Suprapubic skin (tissue), 4 donors: ENCODE data around the gene TMPRSS11A. TPM values are rescaled to one million over a fixed set of nuclear protein-coding genes. Genes with fewer than 3 reads are reported as not detected.

Source experiments
- DNase-seq, 2 donors: peaks; one replicate each; pipeline ENCODE4 v3.0.0-alpha.2; 2019; ENCODE audit warnings: low spot score in 2 of 2
- H3K27ac ChIP-seq: fragments of 200-600 bp; sonication (generic); one replicate; pipeline ENCODE4 v1.5.1; 2019
- H3K27me3 ChIP-seq: fragments of 200-600 bp; sonication (generic); one replicate; pipeline ENCODE4 v1.5.1; 2019
- H3K36me3 ChIP-seq: fragments of 200-600 bp; sonication (generic); one replicate; pipeline ENCODE4 v1.5.1; 2019
- H3K4me1 ChIP-seq: fragments of 200-600 bp; sonication (generic); one replicate; pipeline ENCODE4 v1.5.1; 2019
- H3K4me3 ChIP-seq: fragments of 200-600 bp; sonication (generic); one replicate; pipeline ENCODE4 v1.5.1; 2019; ENCODE audit warnings: mild to moderate bottlenecking
- H3K9me3 ChIP-seq: fragments of 200-600 bp; sonication (generic); one replicate; pipeline ENCODE4 v1.5.1; 2019
- EP300 ChIP-seq: sonication (generic); formaldehyde crosslinking; IDR thresholded peaks from one replicate; pipeline ENCODE4 v1.6.1; 2017; ENCODE audit warnings: antibody characterized with exemption
- POLR2A ChIP-seq, 2 donors: fragments of 450-650 bp; IDR thresholded peaks; one replicate each; pipeline ENCODE4 v1.6.1; 2017; ENCODE audit warnings: antibody characterized with exemption in 2 of 2, mild to moderate bottlenecking in 2 of 2, moderate library complexity in 2 of 2
- POLR2AphosphoS5 ChIP-seq, 3 donors: sonication (generic); formaldehyde crosslinking; IDR thresholded peaks; one replicate each; pipeline ENCODE4 v1.6.1; 2017; ENCODE audit warnings: antibody characterized with exemption in 3 of 3
- WGBS: methylation state at CpG from one replicate; pipeline ENCODE4 v1.1.5; 2018; 5-methylcytosine and 5-hydroxymethylcytosine counted together
- total RNA-seq, 4 donors: library from RNA; depleted of rRNA; stranded (reverse); fragments of >200 nt; gene quantifications; one replicate each; pipeline ENCODE4 v1.1.0, GENCODE V29; 2016
- TF ChIP-seq, protein P1 (sequence below), 2 donors: fragments of 200-600 bp in 1 of 2; fragments of 450-650 bp in 1 of 2; sonication (generic) in 1 of 2; IDR thresholded peaks; one replicate each; pipeline ENCODE4 v1.5.1; 2016 to 2019; ENCODE audit warnings: antibody characterized with exemption in 2 of 2, mild to moderate bottlenecking in 1 of 2, moderate library complexity in 1 of 2

TMPRSS11A gene
- total RNA-seq, 4 donors from 2014 or later, result not detected

DNA sequence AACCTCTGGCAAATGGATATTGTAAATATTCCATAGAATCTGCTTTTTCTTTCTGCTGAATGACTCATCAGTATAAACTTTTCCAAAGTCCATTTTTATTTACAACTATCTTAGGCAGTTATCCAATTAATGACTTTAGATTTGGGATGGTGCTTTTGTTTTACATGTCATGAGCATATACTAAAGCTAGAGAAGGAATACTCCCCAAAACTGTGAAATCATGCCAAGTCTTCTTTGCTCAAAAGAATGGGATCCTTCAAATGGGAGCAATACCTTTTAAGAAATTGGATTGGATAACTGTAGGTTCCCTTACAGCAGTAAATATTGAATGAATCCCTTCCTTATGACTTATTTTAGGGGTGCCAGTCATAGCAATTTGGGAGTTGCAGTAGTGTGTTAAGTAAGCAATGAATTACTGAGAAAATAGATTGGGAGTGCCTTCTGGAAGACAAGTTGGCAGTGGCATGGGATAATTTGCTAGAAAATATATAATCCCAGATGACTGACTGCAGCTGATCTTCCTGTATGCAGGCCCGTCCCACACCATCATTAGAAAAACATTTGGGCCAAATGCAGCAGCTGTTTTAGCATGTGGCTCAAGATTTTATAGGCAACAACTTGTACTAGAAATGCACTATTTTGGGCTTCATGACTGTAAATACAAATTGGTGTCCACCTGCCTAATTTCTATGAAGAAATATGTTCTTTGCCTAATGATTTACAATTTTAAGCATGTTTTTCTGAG lies 82.3 kb downstream of the TMPRSS11A start:
- Histone ChIP-seq H3K27me3 (no peaks in the 10 kb centered on the region), H3K4me1 (peaks cover 6% of the 10 kb centered on the region), H3K36me3 (no peaks in the 10 kb centered on the region), H3K9me3 (no peaks in the 10 kb centered on the region), H3K4me3 (no peak overlapping the region), H3K27ac (no peak overlapping the region)
- DNase-seq, result no peak
- WGBS, result 19% methylated on average over 1 of the region's 1 CpG
- TF ChIP-seq EP300, result no peak
- TF ChIP-seq, protein P1, sequence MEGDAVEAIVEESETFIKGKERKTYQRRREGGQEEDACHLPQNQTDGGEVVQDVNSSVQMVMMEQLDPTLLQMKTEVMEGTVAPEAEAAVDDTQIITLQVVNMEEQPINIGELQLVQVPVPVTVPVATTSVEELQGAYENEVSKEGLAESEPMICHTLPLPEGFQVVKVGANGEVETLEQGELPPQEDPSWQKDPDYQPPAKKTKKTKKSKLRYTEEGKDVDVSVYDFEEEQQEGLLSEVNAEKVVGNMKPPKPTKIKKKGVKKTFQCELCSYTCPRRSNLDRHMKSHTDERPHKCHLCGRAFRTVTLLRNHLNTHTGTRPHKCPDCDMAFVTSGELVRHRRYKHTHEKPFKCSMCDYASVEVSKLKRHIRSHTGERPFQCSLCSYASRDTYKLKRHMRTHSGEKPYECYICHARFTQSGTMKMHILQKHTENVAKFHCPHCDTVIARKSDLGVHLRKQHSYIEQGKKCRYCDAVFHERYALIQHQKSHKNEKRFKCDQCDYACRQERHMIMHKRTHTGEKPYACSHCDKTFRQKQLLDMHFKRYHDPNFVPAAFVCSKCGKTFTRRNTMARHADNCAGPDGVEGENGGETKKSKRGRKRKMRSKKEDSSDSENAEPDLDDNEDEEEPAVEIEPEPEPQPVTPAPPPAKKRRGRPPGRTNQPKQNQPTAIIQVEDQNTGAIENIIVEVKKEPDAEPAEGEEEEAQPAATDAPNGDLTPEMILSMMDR (IDR thresholded peaks at IDR 0.05), result no peak
- TF ChIP-seq POLR2AphosphoS5 (IDR thresholded peaks at IDR 0.05), result no peak
- no peak for TF ChIP-seq POLR2A (IDR thresholded peaks at IDR 0.05)

DNA sequence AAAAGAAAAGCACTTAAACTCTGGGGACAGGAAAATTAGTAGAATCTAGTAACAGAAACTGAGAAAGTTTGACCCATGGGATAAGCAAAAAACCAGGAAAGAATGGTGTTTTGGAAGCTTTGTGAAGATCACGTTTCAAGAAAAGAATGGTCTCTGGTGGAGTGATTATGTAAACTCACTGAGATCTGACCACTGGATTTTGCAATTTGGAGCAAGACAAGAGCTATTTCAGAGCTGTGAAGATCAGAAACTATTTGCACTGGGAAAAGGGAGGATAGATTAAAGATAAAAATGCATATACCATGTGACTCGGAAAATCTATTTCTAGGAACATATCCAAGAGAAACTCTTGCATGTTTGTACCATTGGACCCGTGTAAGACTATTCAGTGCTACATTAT lies 83.8 kb downstream of the TMPRSS11A start:
- H3K27me3 ChIP-seq, result no peaks in the 10 kb centered on the region
- DNase-seq, result no peak
- H3K9me3 ChIP-seq, result no peaks in the 10 kb centered on the region
- TF ChIP-seq, protein P1 (IDR thresholded peaks at IDR 0.05), result no peak
- no peak for TF ChIP-seq POLR2AphosphoS5 (IDR thresholded peaks at IDR 0.05)
- TF ChIP-seq EP300, result no peak
- no peak for TF ChIP-seq POLR2A (IDR thresholded peaks at IDR 0.05)
- H3K4me3 ChIP-seq, result no peak overlapping the region
- no peak overlapping the region for H3K27ac ChIP-seq
- 92% methylated on average over 3 of the region's 3 CpGs for WGBS
- no peaks in the 10 kb centered on the region for H3K36me3 ChIP-seq
- peaks cover 6% of the 10 kb centered on the region for H3K4me1 ChIP-seq

DNA sequence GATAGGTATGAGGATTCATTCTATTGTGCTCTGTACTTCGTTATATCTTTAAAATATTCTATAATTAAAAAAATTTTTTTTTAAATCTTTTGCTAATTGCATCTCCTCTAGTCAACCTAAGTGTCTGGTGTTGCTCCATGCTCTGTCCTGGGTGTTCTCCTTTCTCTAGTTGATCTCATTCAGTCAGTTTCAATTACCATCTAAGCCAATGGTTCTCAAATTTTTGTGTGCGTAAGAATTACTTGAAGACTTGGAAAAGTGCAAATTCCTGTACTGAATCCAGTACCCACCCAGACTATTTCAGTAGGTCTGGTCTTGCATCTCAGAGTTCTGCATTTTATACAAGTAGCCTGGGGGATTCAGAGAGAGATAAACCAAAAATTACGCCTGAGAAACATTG lies 86.2 kb downstream of the TMPRSS11A start:
- DNase-seq, result no peak
- 86% methylated on average over 3 of the region's 3 CpGs for WGBS
- TF ChIP-seq, protein P1 (IDR thresholded peaks at IDR 0.05), result no peak
- TF ChIP-seq POLR2AphosphoS5 (IDR thresholded peaks at IDR 0.05) (no peak), POLR2A (IDR thresholded peaks at IDR 0.05) (no peak), EP300 (no peak)
- Histone ChIP-seq H3K9me3 (no peaks in the 10 kb centered on the region), H3K27me3 (no peaks in the 10 kb centered on the region), H3K27ac (no peak overlapping the region), H3K4me1 (peaks cover 6% of the 10 kb centered on the region), H3K36me3 (no peaks in the 10 kb centered on the region), H3K4me3 (no peak overlapping the region)

DNA sequence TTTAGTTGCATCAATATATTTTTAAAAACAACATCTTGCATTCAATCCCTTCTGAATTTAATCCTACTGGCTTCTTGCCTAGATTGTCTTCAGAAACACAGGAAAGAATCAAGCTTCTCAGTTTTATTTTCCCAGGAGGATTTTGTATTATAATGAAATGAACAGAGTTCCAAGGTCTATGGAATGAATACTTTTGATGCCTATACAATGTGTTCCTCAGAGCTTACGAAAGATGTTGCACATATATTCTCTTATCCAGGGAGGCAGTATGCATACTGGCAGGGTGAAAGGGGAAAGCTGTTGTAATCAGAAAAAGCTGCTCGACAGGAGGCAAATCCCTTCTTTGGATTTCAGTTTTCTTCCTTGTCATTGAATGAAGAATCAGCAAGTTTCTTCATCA lies 88.3 kb downstream of the TMPRSS11A start:
- Histone ChIP-seq H3K36me3 (no peaks in the 10 kb centered on the region), H3K4me1 (no peaks in the 10 kb centered on the region), H3K9me3 (no peaks in the 10 kb centered on the region), H3K27ac (no peak overlapping the region), H3K4me3 (no peak overlapping the region), H3K27me3 (no peaks in the 10 kb centered on the region)
- TF ChIP-seq POLR2AphosphoS5 (IDR thresholded peaks at IDR 0.05) (no peak), POLR2A (IDR thresholded peaks at IDR 0.05) (no peak), EP300 (no peak)
- TF ChIP-seq, protein P1 (IDR thresholded peaks at IDR 0.05), result no peak
- 42% methylated on average over 2 of the region's 2 CpGs for WGBS
- DNase-seq, result no peak

DNA sequence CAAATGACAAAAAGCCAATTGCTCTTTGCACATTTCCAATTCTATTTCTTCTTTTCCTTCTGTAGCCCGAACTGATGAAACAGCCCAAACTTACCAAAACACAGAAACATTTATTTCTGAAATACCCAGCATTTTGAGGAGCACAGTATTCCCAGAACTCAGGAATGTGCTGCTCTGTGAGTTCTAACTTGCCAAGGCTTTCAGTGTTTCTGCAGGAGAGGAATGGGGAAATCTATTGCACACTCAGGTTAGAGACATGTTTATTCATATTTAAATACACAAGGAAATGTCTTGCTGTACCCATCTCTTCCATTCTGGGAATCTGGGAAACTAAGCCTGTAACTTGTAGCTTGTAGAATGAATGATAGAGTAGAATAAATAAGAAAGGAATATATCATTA lies 90.2 kb downstream of the TMPRSS11A start:
- TF ChIP-seq POLR2AphosphoS5 (IDR thresholded peaks at IDR 0.05) (no peak), POLR2A (IDR thresholded peaks at IDR 0.05) (no peak), EP300 (no peak)
- TF ChIP-seq, protein P1 (IDR thresholded peaks at IDR 0.05), result no peak
- H3K27me3 ChIP-seq, result no peaks in the 10 kb centered on the region
- no peaks in the 10 kb centered on the region for H3K9me3 ChIP-seq
- H3K27ac ChIP-seq, result no peak overlapping the region
- H3K4me3 ChIP-seq, result no peak overlapping the region
- DNase-seq, result no peak
- H3K36me3 ChIP-seq, result no peaks in the 10 kb centered on the region
- H3K4me1 ChIP-seq, result no peaks in the 10 kb centered on the region
- 58% methylated on average over 1 of the region's 1 CpG for WGBS
